Stimulated activated CD8-positive, alpha-beta memory T cell treated with anti-CD3 and anti-CD28 coated beads, Interleukin-12 subunit alpha, Interleukin-12 subunit beta, amount 100 ng/mL, for 24 hours (primary cell): ENCODE measurements around the gene CHERP.
"Not testable (repeated sequence)": the region's sequence is repeated elsewhere in the genome, so short reads cannot be mapped to it uniquely, and the experiment has no call there.

Experiments
- DNase-seq: peaks from one replicate; pipeline ENCODE4 v3.0.0-alpha.2; 2020; ENCODE audit errors: extremely low read depth

CHERP gene

DNA sequence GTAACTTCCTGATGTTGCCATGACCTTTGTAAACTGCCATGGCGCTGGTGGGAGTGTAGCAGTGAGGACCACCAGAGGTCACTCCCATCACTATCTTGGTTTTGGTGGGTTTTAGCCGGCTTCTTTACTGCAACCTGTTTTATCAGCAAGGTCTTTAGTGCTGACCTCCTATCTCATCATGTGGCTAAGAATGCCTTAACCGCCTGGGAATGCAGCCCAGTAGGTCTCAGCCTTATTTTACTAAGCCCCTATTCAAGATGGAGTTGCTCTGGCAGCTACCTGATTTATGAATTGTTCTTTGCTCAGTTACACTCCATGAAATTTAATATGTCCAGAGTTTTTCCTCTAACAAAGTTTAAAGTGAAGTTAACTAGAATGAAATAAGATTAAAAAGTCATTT, 65.8 kb downstream of the CHERP start:
- no peak for DNase-seq

DNA sequence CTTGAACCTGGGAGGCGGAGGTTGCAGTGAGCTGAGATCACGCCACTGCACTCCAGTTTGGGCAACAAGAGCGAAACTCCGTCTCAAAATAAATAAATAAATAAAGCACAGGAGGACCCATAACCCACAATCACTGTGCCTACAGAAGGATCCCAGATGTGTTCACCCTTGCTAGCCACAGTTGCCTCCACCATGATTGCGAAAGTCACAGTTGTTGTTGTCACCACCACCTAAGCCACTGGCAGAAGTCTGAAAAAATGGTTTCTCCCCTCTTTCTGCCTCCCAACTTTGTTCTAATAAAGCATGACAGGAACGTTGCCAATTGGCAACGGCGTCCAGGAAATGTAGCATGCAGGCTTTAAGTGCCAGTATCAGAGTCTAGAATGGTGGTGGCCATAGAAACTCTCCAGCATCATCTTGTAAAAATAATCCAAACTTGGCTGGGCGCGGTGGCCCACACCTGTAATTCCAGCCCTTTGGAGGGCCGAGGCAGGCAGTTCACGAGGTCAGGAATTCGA, 68.3 kb downstream of the CHERP start:
- no peak for DNase-seq

DNA sequence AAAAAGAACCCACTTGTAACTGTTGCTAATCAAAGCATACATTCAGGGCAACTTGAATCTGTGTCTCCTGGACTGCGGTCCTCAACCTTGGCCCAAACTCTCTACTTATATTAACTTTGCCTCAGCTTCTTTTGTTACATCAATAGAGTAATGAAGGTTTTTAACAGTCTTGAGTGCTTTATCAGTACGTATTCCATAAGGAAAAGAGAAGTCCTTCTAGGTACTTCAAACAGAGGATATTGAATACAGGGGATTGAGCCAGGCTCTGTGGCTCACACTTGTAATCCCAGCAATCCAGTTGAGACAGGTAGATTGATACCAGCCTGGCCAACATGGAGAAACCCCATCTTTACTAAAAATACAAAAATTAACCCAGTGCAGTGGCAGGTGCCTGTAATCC, 69.2 kb downstream of the CHERP start:
- DNase-seq, result no peak

DNA sequence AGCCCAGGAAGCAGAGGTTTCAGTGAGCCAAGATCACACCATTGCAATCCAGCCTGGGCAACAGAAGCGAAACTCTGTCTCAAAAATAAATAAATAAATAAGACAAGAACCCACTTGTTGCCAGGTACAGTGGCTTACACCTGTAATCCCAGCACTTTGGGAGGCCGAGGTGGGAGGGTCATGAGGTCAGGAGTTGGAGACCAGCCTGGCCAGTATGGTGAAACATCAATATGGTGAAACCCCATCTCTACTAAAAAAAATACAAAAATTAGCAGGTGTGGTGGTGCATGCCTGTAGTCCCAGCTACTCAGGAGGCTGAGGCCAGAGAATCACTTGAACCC, 69.7 kb downstream of the CHERP start:
- DNase-seq, result not testable (repeated sequence)

DNA sequence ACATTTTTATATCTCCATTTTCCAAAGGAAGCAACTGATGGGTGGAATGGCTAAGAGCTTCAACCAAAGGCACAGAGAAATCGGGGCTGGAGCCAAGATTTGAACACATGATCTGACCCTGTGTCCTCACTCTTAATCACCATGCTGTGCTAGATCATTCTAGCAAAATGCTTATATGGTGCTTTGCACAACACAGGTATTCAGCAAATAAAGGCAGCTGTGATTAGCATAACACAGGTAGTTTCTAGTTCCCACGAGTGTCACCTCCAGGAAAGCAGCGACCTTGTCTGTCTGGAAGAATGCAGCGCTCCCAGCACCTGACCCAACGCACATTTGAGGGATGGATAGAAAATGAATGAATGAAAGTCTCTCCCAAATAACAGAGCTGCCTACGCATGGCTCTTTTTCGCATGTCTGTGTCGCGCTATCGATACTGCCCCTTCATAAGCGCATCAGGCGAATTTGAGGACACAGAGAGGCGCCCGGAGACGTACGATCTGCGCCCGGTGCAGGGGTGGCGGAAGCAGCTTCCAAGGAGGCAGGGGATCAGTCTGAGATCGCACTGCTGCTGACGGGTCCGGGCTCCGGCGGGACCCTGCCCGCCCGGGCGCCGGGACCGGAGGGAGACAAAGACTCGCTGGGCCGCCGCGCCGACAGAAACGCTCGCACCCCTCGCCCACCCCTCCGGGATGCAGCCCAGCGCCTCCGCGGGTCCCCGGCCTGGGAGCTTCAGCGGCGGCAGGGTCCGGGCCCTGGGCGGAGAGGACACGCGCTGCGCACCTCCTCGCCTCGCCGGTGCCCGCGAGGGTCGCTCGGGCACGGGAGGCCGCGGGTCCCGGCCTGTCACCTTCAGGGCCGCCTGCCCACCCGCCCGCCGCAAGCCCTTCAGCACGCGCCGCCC, 71.1 kb downstream of the CHERP start:
- DNase-seq, result no peak

DNA sequence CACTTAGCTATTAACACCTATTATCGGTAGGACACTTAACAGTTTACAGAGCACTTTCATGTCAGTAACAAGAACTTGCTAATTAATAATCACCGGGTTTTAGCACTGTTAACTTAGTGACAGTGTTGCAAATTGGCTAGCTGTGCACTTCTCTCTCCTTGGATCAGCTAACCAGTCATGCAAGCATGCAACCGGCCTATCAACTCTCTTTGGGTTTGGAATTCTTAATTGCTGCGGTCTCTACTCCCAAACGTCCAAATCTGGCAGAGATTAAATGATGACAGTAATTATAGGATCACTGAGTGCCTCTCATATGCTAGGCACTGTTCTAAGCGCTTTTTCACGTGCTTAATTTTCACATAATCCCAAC, 71.7 kb downstream of the CHERP start:
- DNase-seq, result no peak
